ENCODE data around the gene PUS1. TPM values are rescaled to one million over a fixed set of nuclear protein-coding genes. Genes with fewer than 3 reads are reported as not detected.

Gene PUS1
- total and polyA plus RNA-seq, 2 donors (not counting 1 experiment from before 2014, with no cell fraction given), result 50.1 to 99.5 TPM

DNA sequence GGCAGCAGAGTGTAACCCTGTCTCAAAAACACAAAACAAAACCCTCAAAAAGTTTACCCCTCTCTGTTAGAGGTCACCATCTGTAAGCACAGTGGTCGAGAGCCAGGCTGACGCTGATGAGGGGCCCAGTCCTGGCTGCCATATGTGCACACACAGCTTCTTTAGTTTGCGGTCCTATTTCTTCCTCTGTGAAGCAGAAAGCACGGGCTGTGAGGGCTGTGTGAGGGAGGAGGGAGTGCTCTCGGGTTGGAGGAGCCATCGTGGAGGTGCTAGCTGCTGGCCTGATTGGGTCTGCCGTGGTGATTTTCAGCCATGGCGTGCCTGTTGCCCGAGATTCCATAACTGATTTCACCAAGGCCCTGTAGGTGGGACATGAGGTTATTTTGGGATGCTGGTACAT lies 31.2 kb upstream of the PUS1 start:
- Histone ChIP-seq H3K27me3 (replicated peaks in 1 of 4; ENCODE audit: control extremely low read depth in 1 of 4, control insufficient read depth in 3 of 4, insufficient read depth in 4 of 4, low read length in 3 of 4) (no peaks in the 10 kb centered on the region), H3K9ac (ENCODE audit: low read length) (no peak overlapping the region), H4K20me1 (ENCODE audit: control insufficient read depth, insufficient read depth, low read length, poor library complexity, severe bottlenecking) (peaks cover 61% of the 10 kb centered on the region), H3K4me3 (ENCODE audit: control extremely low read depth in 1 of 5, extremely low read depth in 1 of 5, insufficient read depth in 1 of 5, low read depth in 2 of 5, low read length in 4 of 5) (no peak overlapping the region), H3K36me3 (replicated peaks in 1 of 2; ENCODE audit: control extremely low read depth in 1 of 2, control insufficient read depth in 1 of 2, extremely low read depth in 1 of 2, insufficient read depth in 2 of 2, low read length in 1 of 2) (peaks cover 2 to 10% of the 10 kb centered on the region in 2 experiments), H3K4me1 (ENCODE audit: control insufficient read depth in 2 of 2, insufficient read depth in 2 of 2, low read length in 2 of 2) (peaks cover 18 to 23% of the 10 kb centered on the region in 2 donors), H3K9me3 (ENCODE audit: control extremely low read depth in 1 of 3, control insufficient read depth in 2 of 3, insufficient read depth in 1 of 3, low read length in 2 of 3) (no peaks in the 10 kb centered on the region), H3K27ac (ENCODE audit: low read length in 2 of 2) (no peak overlapping the region), H2AFZ (ENCODE audit: insufficient read depth, low read depth, low read length, poor library complexity, severe bottlenecking) (no peak overlapping the region), H3K79me2 (ENCODE audit: control insufficient read depth, insufficient read depth, low read length) (peaks cover 74% of the 10 kb centered on the region), H3K4me2 (replicated peaks; ENCODE audit: low read depth, low read length, poor library complexity, severe bottlenecking) (no peak overlapping the region)
- DNase-seq (peak; percentile 4), ATAC-seq (ENCODE audit: low read depth) (no peak)
- H3K27ac Mint-ChIP-seq, result no peak overlapping the region
- TF ChIP-seq, protein P1, sequence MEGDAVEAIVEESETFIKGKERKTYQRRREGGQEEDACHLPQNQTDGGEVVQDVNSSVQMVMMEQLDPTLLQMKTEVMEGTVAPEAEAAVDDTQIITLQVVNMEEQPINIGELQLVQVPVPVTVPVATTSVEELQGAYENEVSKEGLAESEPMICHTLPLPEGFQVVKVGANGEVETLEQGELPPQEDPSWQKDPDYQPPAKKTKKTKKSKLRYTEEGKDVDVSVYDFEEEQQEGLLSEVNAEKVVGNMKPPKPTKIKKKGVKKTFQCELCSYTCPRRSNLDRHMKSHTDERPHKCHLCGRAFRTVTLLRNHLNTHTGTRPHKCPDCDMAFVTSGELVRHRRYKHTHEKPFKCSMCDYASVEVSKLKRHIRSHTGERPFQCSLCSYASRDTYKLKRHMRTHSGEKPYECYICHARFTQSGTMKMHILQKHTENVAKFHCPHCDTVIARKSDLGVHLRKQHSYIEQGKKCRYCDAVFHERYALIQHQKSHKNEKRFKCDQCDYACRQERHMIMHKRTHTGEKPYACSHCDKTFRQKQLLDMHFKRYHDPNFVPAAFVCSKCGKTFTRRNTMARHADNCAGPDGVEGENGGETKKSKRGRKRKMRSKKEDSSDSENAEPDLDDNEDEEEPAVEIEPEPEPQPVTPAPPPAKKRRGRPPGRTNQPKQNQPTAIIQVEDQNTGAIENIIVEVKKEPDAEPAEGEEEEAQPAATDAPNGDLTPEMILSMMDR (IDR thresholded peaks at IDR 0.05), result no peak
- no peak for TF ChIP-seq EZH2 (IDR thresholded peaks at IDR 0.05; ENCODE audit: borderline replicate concordance, insufficient read depth, low read depth, low read length, poor library complexity, severe bottlenecking)
- peaks cover 25% of the 10 kb centered on the region for H3K4me1 Mint-ChIP-seq
- CTCF ChIA-PET, result no interaction called here
- 90% methylated on average over 8 of the region's 9 CpGs for WGBS (ENCODE audit: insufficient coverage)
- POLR2A ChIA-PET, result no interaction called here
- no peaks in the 10 kb centered on the region for H3K27me3 Mint-ChIP-seq
- intact Hi-C loops (cut with micrococcal nuclease), result loop anchor here (5.0 to 10.0 kb wide), 3 partner anchors 133 to 186 kb away; partner anchors contain the start of gene SFSWAP
- peak overlapping the region; percentile 29 for H3K4me3 Mint-ChIP-seq
- H3K9me3 Mint-ChIP-seq (ENCODE audit: insufficient read depth), result no peaks in the 10 kb centered on the region

DNA sequence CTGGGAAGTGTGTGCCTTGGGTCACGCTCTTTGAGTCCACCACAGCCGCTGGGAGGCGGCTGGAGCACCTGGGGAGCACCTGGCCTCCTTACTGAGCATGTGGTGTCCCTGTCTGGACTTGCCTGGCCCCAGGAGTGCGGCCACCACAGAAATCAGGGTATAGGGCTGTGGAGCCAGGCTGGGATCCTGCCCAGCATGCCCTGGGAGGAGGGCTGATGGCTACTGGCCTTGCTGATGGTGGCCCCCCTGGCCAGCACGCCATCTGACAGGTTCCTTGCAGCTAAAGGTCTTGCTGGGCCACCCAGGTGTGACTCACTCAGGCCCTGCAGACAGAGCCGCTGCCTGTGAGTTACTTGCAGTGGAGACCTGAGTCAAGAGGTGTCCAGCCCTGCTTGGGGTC lies 28.7 kb upstream of the PUS1 start:
- Histone ChIP-seq H3K9ac (ENCODE audit: low read length) (no peak overlapping the region), H3K4me2 (replicated peaks; ENCODE audit: low read depth, low read length, poor library complexity, severe bottlenecking) (no peak overlapping the region), H3K36me3 (replicated peaks in 1 of 2; ENCODE audit: control extremely low read depth in 1 of 2, control insufficient read depth in 1 of 2, extremely low read depth in 1 of 2, insufficient read depth in 2 of 2, low read length in 1 of 2) (peaks cover 2 to 10% of the 10 kb centered on the region in 2 experiments), H3K9me3 (ENCODE audit: control extremely low read depth in 1 of 3, control insufficient read depth in 2 of 3, insufficient read depth in 1 of 3, low read length in 2 of 3) (no peaks in the 10 kb centered on the region), H4K20me1 (ENCODE audit: control insufficient read depth, insufficient read depth, low read length, poor library complexity, severe bottlenecking) (peaks cover 87% of the 10 kb centered on the region), H2AFZ (ENCODE audit: insufficient read depth, low read depth, low read length, poor library complexity, severe bottlenecking) (no peak overlapping the region), H3K79me2 (ENCODE audit: control insufficient read depth, insufficient read depth, low read length) (peaks cover 93% of the 10 kb centered on the region), H3K4me1 (ENCODE audit: control insufficient read depth in 2 of 2, insufficient read depth in 2 of 2, low read length in 2 of 2) (peaks cover 15 to 17% of the 10 kb centered on the region in 2 donors), H3K27ac (ENCODE audit: low read length in 2 of 2) (no peak overlapping the region), H3K4me3 (ENCODE audit: control extremely low read depth in 1 of 5, extremely low read depth in 1 of 5, insufficient read depth in 1 of 5, low read depth in 2 of 5, low read length in 4 of 5) (no peak overlapping the region), H3K27me3 (replicated peaks in 1 of 4; ENCODE audit: control extremely low read depth in 1 of 4, control insufficient read depth in 3 of 4, insufficient read depth in 4 of 4, low read length in 3 of 4) (no peaks in the 10 kb centered on the region)
- Mint-ChIP-seq H3K27ac (no peak overlapping the region), H3K9me3 (ENCODE audit: insufficient read depth) (no peaks in the 10 kb centered on the region), H3K4me1 (peaks cover 25% of the 10 kb centered on the region), H3K4me3 (no peak overlapping the region), H3K27me3 (no peaks in the 10 kb centered on the region)
- peak; percentile 4 for DNase-seq
- no peak for ATAC-seq (ENCODE audit: low read depth)
- POLR2A ChIA-PET, result no interaction called here
- intact Hi-C loops (cut with micrococcal nuclease), result no loop called here
- CTCF ChIA-PET, result no interaction called here
- TF ChIP-seq, protein P1 (IDR thresholded peaks at IDR 0.05), result no peak
- no peak for TF ChIP-seq EZH2 (IDR thresholded peaks at IDR 0.05; ENCODE audit: borderline replicate concordance, insufficient read depth, low read depth, low read length, poor library complexity, severe bottlenecking)
- WGBS (ENCODE audit: insufficient coverage), result 96% methylated on average over 6 of the region's 6 CpGs
